HuH-7 (cell line): ENCODE results near the gene AK3.
"Not testable (repeated sequence)": the region's sequence is repeated elsewhere in the genome, so short reads cannot be mapped to it uniquely, and the experiment has no call there.

Source experiments
- DNase-seq: peaks from one replicate; pipeline ENCODE4 v3.0.0; 2011; ENCODE audit warnings: low spot score

The AK3 gene

GRCh38 chr9:4665357-4665756, 75.6 kb downstream of the AK3 start:
- no peak for DNase-seq

GRCh38 chr9:4663956-4664355, 77.0 kb downstream of the AK3 start:
- DNase-seq = no peak

- DNase-seq = peak; percentile 51
Measured at GRCh38 chr9:4662989-4663792, 77.8 kb downstream of the AK3 start.

GRCh38 chr9:4662108-4662988, 78.7 kb downstream of the AK3 start, which contains the start of gene PLPP6:
Gene PLPP6, plus strand, starts transcription at chr9:4662294. Its CDS starts 82 bp downstream, at chr9:4662376.
- DNase-seq = peak; percentile 78

GRCh38 chr9:4661611-4662010, 79.4 kb downstream of the AK3 start:
- no peak for DNase-seq

- DNase-seq = no peak
Measured at GRCh38 chr9:4661165-4661564, 79.8 kb downstream of the AK3 start.

- not testable (repeated sequence) for DNase-seq
Measured at GRCh38 chr9:4660665-4661064, 80.3 kb downstream of the AK3 start.
